H9 (cell line): ENCODE measurements around the gene ING5. TPM values are rescaled to one million over a fixed set of nuclear protein-coding genes. Genes with fewer than 3 reads are reported as not detected.

Experiments
- DNase-seq: peaks from one replicate; pipeline ENCODE4 v3.0.0-alpha.2; 2017
- H2AFZ ChIP-seq: one replicate; pipeline ENCODE4 v1.6.1; 2013; ENCODE audit warnings: mild to moderate bottlenecking, low read length, control low read depth, moderate library complexity
- H2AK5ac ChIP-seq: 2 replicates; pipeline ENCODE4 v1.6.1; 2013; ENCODE audit warnings: low read length, control low read depth, mixed read lengths; ENCODE audit not compliant: insufficient read length
- H2BK120ac ChIP-seq: one replicate; pipeline ENCODE4 v1.6.1; 2013; ENCODE audit warnings: low read depth, mild to moderate bottlenecking, low read length, control low read depth, inconsistent platforms; ENCODE audit not compliant: poor library complexity, severe bottlenecking
- H2BK12ac ChIP-seq: 2 replicates; pipeline ENCODE4 v1.6.1; 2013; ENCODE audit warnings: low read length, control low read depth, mixed read lengths, low read depth; ENCODE audit not compliant: insufficient read length
- H2BK15ac ChIP-seq: 2 replicates; pipeline ENCODE4 v1.6.1; 2013; ENCODE audit warnings: low read depth, low read length, control low read depth
- H2BK20ac ChIP-seq: one replicate; pipeline ENCODE4 v1.6.1; 2013; ENCODE audit warnings: low read depth, mild to moderate bottlenecking, low read length, control low read depth, inconsistent platforms; ENCODE audit not compliant: poor library complexity, severe bottlenecking
- H2BK5ac ChIP-seq: 2 replicates; pipeline ENCODE4 v1.6.1; 2013; ENCODE audit warnings: low read length, control low read depth, mixed read lengths; ENCODE audit not compliant: insufficient read length
- H3K14ac ChIP-seq: 2 replicates; pipeline ENCODE4 v1.6.1; 2013; ENCODE audit warnings: low read length, control low read depth; ENCODE audit not compliant: insufficient read depth
- H3K18ac ChIP-seq: 2 replicates; pipeline ENCODE4 v1.6.1; 2013; ENCODE audit warnings: low read depth, mild to moderate bottlenecking, mixed read lengths, low read length, control low read depth; ENCODE audit not compliant: insufficient read length
- H3K23ac ChIP-seq: 2 replicates; pipeline ENCODE4 v1.6.1; 2013; ENCODE audit warnings: low read length, control low read depth, mixed read lengths, low read depth; ENCODE audit not compliant: insufficient read length
- H3K23me2 ChIP-seq: 2 replicates; pipeline ENCODE4 v1.6.1; 2013; ENCODE audit warnings: low read depth, mild to moderate bottlenecking, mixed read lengths, low read length, control low read depth; ENCODE audit not compliant: insufficient read length, poor library complexity, severe bottlenecking
- H3K27ac ChIP-seq: 2 replicates; pipeline ENCODE4 v1.5.1; 2013; ENCODE audit warnings: low read length, control low read depth, mixed read lengths, low read depth; ENCODE audit not compliant: insufficient read length
- H3K27me3 ChIP-seq: 2 replicates; pipeline ENCODE4 v1.6.1; 2013; ENCODE audit warnings: low read length, control low read depth, inconsistent platforms; ENCODE audit not compliant: insufficient read depth
- H3K4ac ChIP-seq: 2 replicates; pipeline ENCODE4 v1.6.1; 2013; ENCODE audit warnings: low read depth, mild to moderate bottlenecking, control low read depth, inconsistent platforms, low read length, moderate library complexity
- H3K4me1 ChIP-seq: 2 replicates; pipeline ENCODE4 v1.6.1; 2013; ENCODE audit warnings: low read length, control low read depth, inconsistent platforms; ENCODE audit not compliant: insufficient read depth
- H3K4me2 ChIP-seq: 2 replicates; pipeline ENCODE4 v1.6.1; 2013; ENCODE audit warnings: low read length, control low read depth, mixed read lengths; ENCODE audit not compliant: insufficient read length, insufficient read depth
- H3K56ac ChIP-seq: 2 replicates; pipeline ENCODE4 v1.6.1; 2013; ENCODE audit warnings: low read depth, mild to moderate bottlenecking, mixed read lengths, low read length, control low read depth; ENCODE audit not compliant: insufficient read length
- H3K79me1 ChIP-seq: 2 replicates; pipeline ENCODE4 v1.6.1; 2013; ENCODE audit warnings: low read depth, mild to moderate bottlenecking, moderate library complexity, low read length, control low read depth, inconsistent platforms; ENCODE audit not compliant: insufficient read depth, poor library complexity, severe bottlenecking
- H3K79me2 ChIP-seq: 2 replicates; pipeline ENCODE4 v1.6.1; 2013; ENCODE audit warnings: low read length, control low read depth, inconsistent platforms; ENCODE audit not compliant: insufficient read depth
- H3K9ac ChIP-seq: 2 replicates; pipeline ENCODE4 v1.6.1; 2013; ENCODE audit warnings: low read length, control low read depth, mixed read lengths; ENCODE audit not compliant: insufficient read length; ENCODE audit errors: extremely low read depth
- H3K9me3 ChIP-seq: one replicate; pipeline ENCODE4 v1.6.1; 2013; ENCODE audit warnings: low read depth, low read length, inconsistent platforms; ENCODE audit not compliant: control insufficient read depth
- H3T11ph ChIP-seq: one replicate; pipeline ENCODE4 v1.6.1; 2013; ENCODE audit warnings: mild to moderate bottlenecking, low read length, control low read depth, inconsistent platforms
- H4K20me1 ChIP-seq: one replicate; pipeline ENCODE4 v1.6.1; 2013; ENCODE audit not compliant: control insufficient read depth, insufficient read length, insufficient read depth
- H4K5ac ChIP-seq: 2 replicates; pipeline ENCODE4 v1.6.1; 2013; ENCODE audit warnings: low read depth, mild to moderate bottlenecking, mixed read lengths, low read length, control low read depth; ENCODE audit not compliant: insufficient read length
- H4K8ac ChIP-seq: replicated peaks from 2 replicates; pipeline ENCODE4 v1.6.1; 2013; ENCODE audit warnings: low read length, control low read depth, mixed read lengths, low read depth; ENCODE audit not compliant: insufficient read length
- H4K91ac ChIP-seq: 2 replicates; pipeline ENCODE4 v1.6.1; 2013; ENCODE audit warnings: low read depth, mild to moderate bottlenecking, moderate library complexity, mixed read lengths, low read length, control low read depth; ENCODE audit not compliant: insufficient read length
- H3K27ac Mint-ChIP-seq, 3 experiments: 2 replicates in 2 of 3; 3 replicates in 1 of 3; pipeline ENCODE4 v1.8.0; 2020 to 2021; ENCODE audit warnings: mixed read lengths in 3 of 3, mild to moderate bottlenecking in 1 of 3, moderate library complexity in 1 of 3
- H3K27me3 Mint-ChIP-seq: 2 replicates; pipeline ENCODE4 v1.8.0; 2021; ENCODE audit warnings: low read depth, mild to moderate bottlenecking, moderate library complexity, mixed read lengths
- H3K36me3 Mint-ChIP-seq, 3 experiments: 2 replicates in 2 of 3; 3 replicates in 1 of 3; pipeline ENCODE4 v1.8.0; 2020 to 2021; ENCODE audit warnings: low read depth in 3 of 3, mixed read lengths in 3 of 3; ENCODE audit not compliant: insufficient read depth in 1 of 3
- H3K4me1 Mint-ChIP-seq, 2 experiments: 2 replicates each; pipeline ENCODE4 v1.8.0; 2020; ENCODE audit warnings: mixed read lengths in 2 of 2
- H3K4me3 Mint-ChIP-seq, 2 experiments: 2 replicates in 1 of 2; 3 replicates in 1 of 2; pipeline ENCODE4 v1.8.0; 2020 to 2021; ENCODE audit warnings: mild to moderate bottlenecking in 2 of 2, mixed read lengths in 2 of 2, moderate library complexity in 1 of 2
- H3K9me3 Mint-ChIP-seq, 2 experiments: 2 replicates in 1 of 2; 3 replicates in 1 of 2; pipeline ENCODE4 v1.8.0; 2020; ENCODE audit warnings: mild to moderate bottlenecking in 2 of 2, mixed read lengths in 2 of 2, moderate library complexity in 1 of 2
- CTCF ChIP-seq: fragments of 200-600 bp; sonication (generic); conservative IDR thresholded peaks from 3 replicates; pipeline ENCODE4 v1.8.0; 2021; ENCODE audit warnings: antibody characterized with exemption, mild to moderate bottlenecking
- WGBS: extraction: QIAGEN DNeasy Blood & Tissue Kit; methylation state at CpG from one replicate; pipeline ENCODE4 v1.1.7; 2013; ENCODE audit warnings: missing lambda C conversion rate, low lambda C conversion rate, mixed read lengths; ENCODE audit not compliant: insufficient read length; ENCODE audit errors: extremely low coverage; 5-methylcytosine and 5-hydroxymethylcytosine counted together
- total RNA-seq: library from RNA; stranded (reverse); gene quantifications from 2 replicates; pipeline ENCODE4 v1.2.1, GENCODE V29; 2021

ING5 gene
- total RNA-seq, 1 experiment from 2014 or later, result 66.0 TPM

GRCh38 chr2:241724975-241725870, 23.4 kb downstream of the ING5 start:
- Mint-ChIP-seq H3K9me3 (peaks cover 20 to 26% of the 10 kb centered on the region in 2 experiments), H3K27me3 (no peaks in the 10 kb centered on the region), H3K36me3 (peaks cover 39 to 66% (median 60%) of the 10 kb centered on the region in 3 experiments), H3K4me1 (0 out of 4 replicates have a peak, but pooled peaks cover 0 to 2% of the 10 kb centered on the region in 2 experiments), H3K27ac (peak overlapping the region in 2 of 3 experiments; percentile 70 to 77; a peak in 1 of 7 replicates), H3K4me3 (no peak overlapping the region)
- Histone ChIP-seq H2BK5ac (no peak overlapping the region), H3K4me1 (no peaks in the 10 kb centered on the region), H2AFZ (no peak overlapping the region), H3K27ac (no peak overlapping the region), H3K9ac (no peak overlapping the region), H4K5ac (no peak overlapping the region), H3K56ac (no peak overlapping the region), H3K23me2 (no peaks in the 10 kb centered on the region), H2BK12ac (no peak overlapping the region), H3K27me3 (no peaks in the 10 kb centered on the region), H3K14ac (no peak overlapping the region), H4K8ac (no peak overlapping the region), H2BK20ac (no peak overlapping the region), H2BK120ac (no peak overlapping the region), H3K4ac (no peak overlapping the region), H3K79me2 (no peaks in the 10 kb centered on the region), H3K79me1 (no peaks in the 10 kb centered on the region), H4K91ac (no peak overlapping the region), H3K18ac (no peak overlapping the region), H3K23ac (no peak overlapping the region), H3T11ph (no peak overlapping the region), H3K4me2 (no peak overlapping the region), H4K20me1 (no peaks in the 10 kb centered on the region), H3K9me3 (peaks cover 9% of the 10 kb centered on the region), H2BK15ac (no peak overlapping the region), H2AK5ac (no peak overlapping the region)
- DNase-seq, result no peak
- no peak for TF ChIP-seq CTCF
- no CpG with 5 or more reads among the region's 76 CpGs for WGBS
